DND-41 (cell line): ENCODE data around the gene VWA8.
A peak's percentile ranks its signal among the peaks of the same experiment; 100 is the strongest.

Source experiments
- ATAC-seq: fragments of 200-7000 bp; cut with Tn5 transposase; 3 replicates; pipeline ENCODE4 v1.9.1; 2021; ENCODE audit warnings: low read depth; ENCODE audit not compliant: insufficient read depth
- DNase-seq: peaks from one replicate; pipeline ENCODE4 v3.0.0-alpha.2; 2020
- H2AFZ ChIP-seq: 2 replicates; pipeline ENCODE4 v1.6.0; 2012; ENCODE audit warnings: low read depth, low read length
- H3K27ac ChIP-seq: 2 replicates; pipeline ENCODE4 v1.5.1; 2012; ENCODE audit warnings: low read length, inconsistent platforms
- H3K27me3 ChIP-seq: fragments of 200-600 bp; sonication (generic); 2 replicates; pipeline ENCODE4 v1.6.0; 2012; ENCODE audit warnings: low read length, mild to moderate bottlenecking, inconsistent platforms; ENCODE audit not compliant: insufficient read depth, poor library complexity
- H3K36me3 ChIP-seq: 2 replicates; pipeline ENCODE4 v1.5.1; 2012; ENCODE audit warnings: low read length, inconsistent platforms; ENCODE audit not compliant: insufficient read depth
- H3K4me1 ChIP-seq: 2 replicates; pipeline ENCODE4 v1.5.1; 2012; ENCODE audit warnings: mild to moderate bottlenecking, low read length; ENCODE audit not compliant: insufficient read depth
- H3K4me2 ChIP-seq: 2 replicates; pipeline ENCODE4 v1.6.0; 2012; ENCODE audit warnings: mild to moderate bottlenecking, moderate library complexity, low read length, inconsistent platforms; ENCODE audit not compliant: insufficient read depth
- H3K4me3 ChIP-seq, 2 experiments: fragments of 200-600 bp in 1 of 2; shearing (Covaris generic) in 1 of 2; 2 replicates each; pipeline ENCODE4 v1.5.1; 2012 to 2016; ENCODE audit warnings: inconsistent platforms in 2 of 2, low read length in 2 of 2, mild to moderate bottlenecking in 2 of 2, low read depth in 1 of 2, moderate library complexity in 1 of 2
- H3K79me2 ChIP-seq: 2 replicates; pipeline ENCODE4 v1.6.0; 2012; ENCODE audit warnings: low read length, inconsistent platforms; ENCODE audit not compliant: insufficient read depth
- H3K9ac ChIP-seq: 2 replicates; pipeline ENCODE4 v1.6.0; 2012; ENCODE audit warnings: low read depth, mild to moderate bottlenecking, inconsistent platforms, low read length, moderate library complexity
- H3K9me3 ChIP-seq: 2 replicates; pipeline ENCODE4 v1.5.1; 2012; ENCODE audit warnings: low read length, moderate library complexity, mild to moderate bottlenecking, inconsistent platforms; ENCODE audit not compliant: insufficient read depth, severe bottlenecking
- H4K20me1 ChIP-seq: 2 replicates; pipeline ENCODE4 v1.6.0; 2012; ENCODE audit warnings: low read length; ENCODE audit not compliant: insufficient read depth
- EZH2 ChIP-seq: IDR thresholded peaks from 3 replicates; pipeline ENCODE4 v1.6.1; 2012; ENCODE audit warnings: borderline replicate concordance, low read depth, mild to moderate bottlenecking, moderate library complexity, low read length, inconsistent platforms; ENCODE audit not compliant: severe bottlenecking
- TF ChIP-seq, protein P1 (sequence below): IDR thresholded peaks from 2 replicates; pipeline ENCODE4 v1.5.1; 2012; ENCODE audit warnings: borderline replicate concordance, low read length, moderate library complexity, mild to moderate bottlenecking; ENCODE audit not compliant: poor library complexity, severe bottlenecking; ENCODE audit errors: extremely low read depth

The VWA8 gene

DNA sequence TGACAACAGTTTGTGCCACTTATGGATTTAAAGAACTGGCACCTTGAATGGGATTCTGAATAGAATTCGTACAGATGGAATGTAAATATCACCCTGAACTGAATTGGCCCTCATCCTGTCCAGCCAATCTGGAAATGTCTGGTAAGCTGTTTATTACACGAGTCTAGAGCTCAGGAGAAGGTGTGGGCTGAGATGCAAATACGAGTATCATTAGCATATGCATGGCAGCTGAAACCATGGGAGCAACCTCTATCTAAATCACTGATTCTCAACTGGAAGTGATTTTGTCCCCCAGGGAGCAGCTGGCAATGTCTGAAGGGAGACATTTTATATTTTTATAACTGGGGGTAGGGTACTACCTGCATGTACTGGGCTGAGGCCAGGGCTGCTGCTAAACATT lies 15.6 kb upstream of the VWA8 start:
- peaks cover 9% of the 10 kb centered on the region for H3K4me1 ChIP-seq
- H3K79me2 ChIP-seq, result no peaks in the 10 kb centered on the region
- H3K4me3 ChIP-seq, result no peak overlapping the region
- H3K9ac ChIP-seq, result no peak overlapping the region
- H3K4me2 ChIP-seq, result no peak overlapping the region
- H2AFZ ChIP-seq, result no peak overlapping the region
- ATAC-seq, result no peak
- no peaks in the 10 kb centered on the region for H4K20me1 ChIP-seq
- H3K36me3 ChIP-seq, result no peaks in the 10 kb centered on the region
- no peaks in the 10 kb centered on the region for H3K27me3 ChIP-seq
- DNase-seq, result no peak
- H3K9me3 ChIP-seq, result no peaks in the 10 kb centered on the region
- H3K27ac ChIP-seq, result no peak overlapping the region
- TF ChIP-seq EZH2, result no peak
- TF ChIP-seq, protein P1, sequence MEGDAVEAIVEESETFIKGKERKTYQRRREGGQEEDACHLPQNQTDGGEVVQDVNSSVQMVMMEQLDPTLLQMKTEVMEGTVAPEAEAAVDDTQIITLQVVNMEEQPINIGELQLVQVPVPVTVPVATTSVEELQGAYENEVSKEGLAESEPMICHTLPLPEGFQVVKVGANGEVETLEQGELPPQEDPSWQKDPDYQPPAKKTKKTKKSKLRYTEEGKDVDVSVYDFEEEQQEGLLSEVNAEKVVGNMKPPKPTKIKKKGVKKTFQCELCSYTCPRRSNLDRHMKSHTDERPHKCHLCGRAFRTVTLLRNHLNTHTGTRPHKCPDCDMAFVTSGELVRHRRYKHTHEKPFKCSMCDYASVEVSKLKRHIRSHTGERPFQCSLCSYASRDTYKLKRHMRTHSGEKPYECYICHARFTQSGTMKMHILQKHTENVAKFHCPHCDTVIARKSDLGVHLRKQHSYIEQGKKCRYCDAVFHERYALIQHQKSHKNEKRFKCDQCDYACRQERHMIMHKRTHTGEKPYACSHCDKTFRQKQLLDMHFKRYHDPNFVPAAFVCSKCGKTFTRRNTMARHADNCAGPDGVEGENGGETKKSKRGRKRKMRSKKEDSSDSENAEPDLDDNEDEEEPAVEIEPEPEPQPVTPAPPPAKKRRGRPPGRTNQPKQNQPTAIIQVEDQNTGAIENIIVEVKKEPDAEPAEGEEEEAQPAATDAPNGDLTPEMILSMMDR, result no peak

DNA sequence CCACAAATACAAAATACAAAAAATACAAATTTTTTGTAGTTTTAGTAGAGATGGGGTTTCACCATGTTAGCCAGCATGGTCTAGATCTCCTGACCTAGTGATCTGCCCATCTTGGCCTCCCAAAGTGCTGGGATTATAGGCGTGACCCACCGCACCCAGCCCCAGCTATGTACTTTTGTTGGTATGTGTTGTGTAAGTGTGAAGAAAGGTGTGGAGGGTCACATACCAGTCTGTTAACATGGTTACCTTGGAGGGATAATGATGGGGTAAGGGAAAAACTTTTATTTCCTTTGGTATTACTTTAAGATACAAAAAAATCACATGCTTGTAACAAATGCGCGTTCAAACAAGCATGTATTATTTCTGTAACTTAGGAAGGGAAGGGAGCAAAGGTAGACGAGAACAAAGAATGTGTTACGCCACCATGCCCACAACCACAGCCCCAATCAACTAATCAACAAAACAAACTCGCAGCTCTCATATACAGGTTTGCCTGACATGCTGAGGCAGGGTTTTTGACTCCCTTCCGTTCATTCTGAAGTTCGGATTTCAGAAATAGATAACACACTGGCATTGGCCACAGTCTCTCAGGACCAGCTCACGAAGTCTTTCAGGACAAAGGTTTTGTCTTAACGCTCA lies 13.5 kb upstream of the VWA8 start:
- Histone ChIP-seq H3K4me1 (peaks cover 11% of the 10 kb centered on the region), H3K4me2 (no peak overlapping the region), H3K27me3 (no peaks in the 10 kb centered on the region), H4K20me1 (no peaks in the 10 kb centered on the region), H3K9ac (no peak overlapping the region), H3K9me3 (no peaks in the 10 kb centered on the region), H3K79me2 (no peaks in the 10 kb centered on the region), H2AFZ (no peak overlapping the region), H3K36me3 (no peaks in the 10 kb centered on the region), H3K4me3 (no peak overlapping the region), H3K27ac (no peak overlapping the region)
- ATAC-seq (no peak), DNase-seq (no peak)
- TF ChIP-seq EZH2, result no peak
- TF ChIP-seq, protein P1, result no peak

- H3K9me3 ChIP-seq, result no peaks in the 10 kb centered on the region
- no peak overlapping the region for H3K27ac ChIP-seq
- H3K4me3 ChIP-seq, result no peak overlapping the region
- H3K36me3 ChIP-seq, result no peaks in the 10 kb centered on the region
- TF ChIP-seq, protein P1, result no peak
- no peak for TF ChIP-seq EZH2
- H3K4me1 ChIP-seq, result peaks cover 11% of the 10 kb centered on the region
- H4K20me1 ChIP-seq, result no peaks in the 10 kb centered on the region
- H3K9ac ChIP-seq, result no peak overlapping the region
- no peaks in the 10 kb centered on the region for H3K79me2 ChIP-seq
- H3K27me3 ChIP-seq, result no peaks in the 10 kb centered on the region
- DNase-seq, result no peak
- 0 out of 2 replicates have a peak overlapping the region, but pooled peaks have one; percentile 19 for H2AFZ ChIP-seq
- H3K4me2 ChIP-seq, result no peak overlapping the region
- no peak for ATAC-seq
These were observed 12.4 kb upstream of the VWA8 start for GRCh38 chr13:41973247-41973741.
